ENCODE results near the gene PGPEP1. TPM values are rescaled to one million over a fixed set of nuclear protein-coding genes. Genes with fewer than 3 reads are reported as not detected.
"Not testable (repeated sequence)": the region's sequence is repeated elsewhere in the genome, so short reads cannot be mapped to it uniquely, and the experiment has no call there.

The PGPEP1 gene
- total RNA-seq, 1 donor from 2014 or later = 12.6 TPM

GRCh38 chr19:18348171-18348570 lies 7.8 kb downstream of the PGPEP1 start:
- no peaks in the 10 kb centered on the region for H3K36me3 ChIP-seq (ENCODE audit: control insufficient read depth, insufficient read depth, low read length)
- H3K27me3 ChIP-seq (ENCODE audit: control insufficient read depth, insufficient read depth, low read length) = no peaks in the 10 kb centered on the region
- no peak for TF ChIP-seq CTCF (IDR thresholded peaks at IDR 0.05; ENCODE audit: insufficient read depth, low read length, severe bottlenecking)
- DNase-seq (ENCODE audit: low read depth) (no peak), FAIRE-seq (no peak)
- no peak overlapping the region for H3K4me3 ChIP-seq (ENCODE audit: low read depth, low read length)

GRCh38 chr19:18348818-18349339 lies 8.5 kb downstream of the PGPEP1 start:
- not testable (repeated sequence) for FAIRE-seq; DNase-seq (ENCODE audit: low read depth); H3K4me3 ChIP-seq (ENCODE audit: low read depth, low read length); H3K27me3 ChIP-seq (ENCODE audit: control insufficient read depth, insufficient read depth, low read length); H3K36me3 ChIP-seq (ENCODE audit: control insufficient read depth, insufficient read depth, low read length)

- peak; percentile 35 for DNase-seq (ENCODE audit: low read depth)
- H3K27me3 ChIP-seq (ENCODE audit: control insufficient read depth, insufficient read depth, low read length) = no peaks in the 10 kb centered on the region
- peak; percentile 80 for TF ChIP-seq CTCF (IDR thresholded peaks at IDR 0.05; ENCODE audit: insufficient read depth, low read length, severe bottlenecking)
- no peak overlapping the region for H3K4me3 ChIP-seq (ENCODE audit: low read depth, low read length)
- no peak for FAIRE-seq
- H3K36me3 ChIP-seq (ENCODE audit: control insufficient read depth, insufficient read depth, low read length) = no peaks in the 10 kb centered on the region
Observed at GRCh38 chr19:18349524-18350128, 9.2 kb downstream of the PGPEP1 start.

- no peak for FAIRE-seq
- DNase-seq (ENCODE audit: low read depth) = no peak
- TF ChIP-seq CTCF (IDR thresholded peaks at IDR 0.05; ENCODE audit: insufficient read depth, low read length, severe bottlenecking) = no peak
- Histone ChIP-seq H3K36me3 (ENCODE audit: control insufficient read depth, insufficient read depth, low read length) (no peaks in the 10 kb centered on the region), H3K4me3 (ENCODE audit: low read depth, low read length) (no peak overlapping the region), H3K27me3 (ENCODE audit: control insufficient read depth, insufficient read depth, low read length) (no peaks in the 10 kb centered on the region)
Observed at GRCh38 chr19:18350490-18350889, 10.1 kb downstream of the PGPEP1 start.

- H3K36me3 ChIP-seq (ENCODE audit: control insufficient read depth, insufficient read depth, low read length) = no peaks in the 10 kb centered on the region
- TF ChIP-seq CTCF (IDR thresholded peaks at IDR 0.05; ENCODE audit: insufficient read depth, low read length, severe bottlenecking) = no peak
- H3K4me3 ChIP-seq (ENCODE audit: low read depth, low read length) = no peak overlapping the region
- FAIRE-seq (no peak), DNase-seq (ENCODE audit: low read depth) (no peak)
- no peaks in the 10 kb centered on the region for H3K27me3 ChIP-seq (ENCODE audit: control insufficient read depth, insufficient read depth, low read length)
Observed at GRCh38 chr19:18351544-18351943, 11.1 kb downstream of the PGPEP1 start.

- Histone ChIP-seq H3K27me3 (ENCODE audit: control insufficient read depth, insufficient read depth, low read length) (no peaks in the 10 kb centered on the region), H3K36me3 (ENCODE audit: control insufficient read depth, insufficient read depth, low read length) (peaks cover 1% of the 10 kb centered on the region), H3K4me3 (ENCODE audit: low read depth, low read length) (no peak overlapping the region)
- no peak for TF ChIP-seq CTCF (IDR thresholded peaks at IDR 0.05; ENCODE audit: insufficient read depth, low read length, severe bottlenecking)
- FAIRE-seq = no peak
- no peak for DNase-seq (ENCODE audit: low read depth)
Observed at GRCh38 chr19:18353378-18354005, 13.1 kb downstream of the PGPEP1 start.

- not testable (repeated sequence) for H3K27me3 ChIP-seq (ENCODE audit: control insufficient read depth, insufficient read depth, low read length); DNase-seq (ENCODE audit: low read depth); FAIRE-seq; H3K36me3 ChIP-seq (ENCODE audit: control insufficient read depth, insufficient read depth, low read length); H3K4me3 ChIP-seq (ENCODE audit: low read depth, low read length)
Observed at GRCh38 chr19:18354743-18355142, 14.3 kb downstream of the PGPEP1 start.
